Neural progenitor cell (in vitro differentiated cells): ENCODE measurements around the gene RAC2.

ENCODE experiments used
- CTCF ChIP-seq: fragments of 200-600 bp; sonication (generic); IDR thresholded peaks from 2 replicates; pipeline ENCODE4 v1.5.1; 2017; ENCODE audit warnings: antibody characterized with exemption, mild to moderate bottlenecking
- EZH2 ChIP-seq: fragments of 200-600 bp; sonication (generic); IDR thresholded peaks from 2 replicates; pipeline ENCODE4 v1.6.1; 2017; ENCODE audit warnings: antibody characterized with exemption, mild to moderate bottlenecking, moderate library complexity
- EZH2phosphoT487 ChIP-seq: fragments of 200-600 bp; sonication (generic); IDR thresholded peaks from 2 replicates; pipeline ENCODE4 v1.6.1; 2017; ENCODE audit warnings: antibody characterized with exemption

- TF ChIP-seq CTCF (no peak), EZH2phosphoT487 (no peak), EZH2 (no peak)
Observed at GRCh38 chr22:37288521-37288920, 44.5 kb upstream of the RAC2 start.
